IMR-90 (cell line): ENCODE results near the gene COL5A1. TPM values are rescaled to one million over a fixed set of nuclear protein-coding genes. Genes with fewer than 3 reads are reported as not detected.

Experiments used
- ATAC-seq: fragments of 200-7000 bp; cut with Tn5 transposase; 2 replicates; pipeline ENCODE4 v1.9.1; 2020; ENCODE audit warnings: low read depth, mild to moderate bottlenecking, moderate library complexity
- BruUV-seq: library from RNA; stranded (reverse); fragments of 400-500 nt; replicated peaks from 2 replicates; lab custom pipeline; 2021; lab: Mats Ljungman, UMichigan
- CTCF ChIA-PET: fragments of 300-600 bp; formaldehyde crosslinking; extraction: SDS; loops from one replicate; lab custom pipeline; 2021; ENCODE audit warnings: antibody characterized with exemption; lab: Yijun Ruan, JAX
- POLR2A ChIA-PET: fragments of 300-600 bp; sonication (Branson Sonifier 250); formaldehyde crosslinking; loops from one replicate; lab custom pipeline; 2022; ENCODE audit warnings: antibody characterized with exemption; ENCODE audit not compliant: unreplicated experiment; lab: Charles Lee
- DNase-seq: peaks from one replicate; pipeline ENCODE4 v3.0.0; 2013
- H2AFZ ChIP-seq: replicated peaks from 2 replicates; pipeline ENCODE3; 2013; ENCODE audit warnings: low read length, mild to moderate bottlenecking; ENCODE audit not compliant: poor library complexity
- H2AK5ac ChIP-seq: 2 replicates; pipeline ENCODE4 v1.6.1; 2013; ENCODE audit warnings: low read depth, low read length, inconsistent platforms
- H2AK9ac ChIP-seq: replicated peaks from 2 replicates; pipeline ENCODE3; 2013; ENCODE audit warnings: mild to moderate bottlenecking, low read depth, low read length, moderate library complexity; ENCODE audit not compliant: poor library complexity
- H2BK120ac ChIP-seq: 2 replicates; pipeline ENCODE4 v1.6.1; 2013; ENCODE audit warnings: low read depth, low read length, inconsistent platforms
- H2BK15ac ChIP-seq: 3 replicates; pipeline ENCODE4 v1.6.1; 2013; ENCODE audit warnings: low read depth, low read length, inconsistent platforms
- H2BK20ac ChIP-seq: 2 replicates; pipeline ENCODE4 v1.6.1; 2013; ENCODE audit warnings: low read depth, mild to moderate bottlenecking, inconsistent platforms, low read length, moderate library complexity
- H2BK5ac ChIP-seq: 2 replicates; pipeline ENCODE4 v1.6.1; 2013; ENCODE audit warnings: mild to moderate bottlenecking, low read depth, low read length, inconsistent platforms; ENCODE audit not compliant: poor library complexity, severe bottlenecking
- H3K14ac ChIP-seq: replicated peaks from 2 replicates; pipeline ENCODE4 v1.6.1; 2013; ENCODE audit warnings: low read depth, low read length, inconsistent platforms
- H3K18ac ChIP-seq: 2 replicates; pipeline ENCODE4 v1.6.1; 2013; ENCODE audit warnings: low read depth, low read length, control low read depth
- H3K23ac ChIP-seq: 2 replicates; pipeline ENCODE4 v1.6.1; 2013; ENCODE audit warnings: low read depth, low read length, inconsistent platforms
- H3K27ac ChIP-seq: 2 replicates; pipeline ENCODE4 v1.5.1; 2013; ENCODE audit warnings: mild to moderate bottlenecking, control low read depth, low read length; ENCODE audit not compliant: insufficient read depth
- H3K27me3 ChIP-seq: 2 replicates; pipeline ENCODE4 v1.6.1; 2013; ENCODE audit warnings: low read length; ENCODE audit not compliant: control insufficient read depth, insufficient read depth
- H3K36me3 ChIP-seq: 2 replicates; pipeline ENCODE4 v1.6.1; 2013; ENCODE audit warnings: low read length, mixed read lengths; ENCODE audit not compliant: control insufficient read depth, insufficient read depth
- H3K4ac ChIP-seq: 2 replicates; pipeline ENCODE4 v1.6.1; 2013; ENCODE audit warnings: low read depth, low read length, inconsistent platforms
- H3K4me1 ChIP-seq: 2 replicates; pipeline ENCODE4 v1.6.1; 2013; ENCODE audit warnings: low read length, mixed read lengths; ENCODE audit not compliant: control insufficient read depth, insufficient read depth
- H3K4me2 ChIP-seq: 2 replicates; pipeline ENCODE4 v1.6.1; 2013; ENCODE audit warnings: low read depth, mild to moderate bottlenecking, control low read depth, low read length, moderate library complexity
- H3K4me3 ChIP-seq: 2 replicates; pipeline ENCODE4 v1.5.1; 2013; ENCODE audit warnings: low read depth, mild to moderate bottlenecking, control low read depth, low read length, moderate library complexity; ENCODE audit not compliant: insufficient read depth
- H3K56ac ChIP-seq: 2 replicates; pipeline ENCODE4 v1.6.1; 2013; ENCODE audit warnings: low read length, inconsistent platforms; ENCODE audit not compliant: insufficient read depth; ENCODE audit errors: extremely low read depth
- H3K79me1 ChIP-seq, 2 experiments: 2 replicates each; pipeline ENCODE4 v1.6.1; 2013; ENCODE audit warnings: low read length in 2 of 2, inconsistent platforms in 1 of 2, low read depth in 1 of 2
- H3K9ac ChIP-seq: 2 replicates; pipeline ENCODE4 v1.6.1; 2013; ENCODE audit warnings: low read depth, low read length, control low read depth
- H3K9me1 ChIP-seq: 2 replicates; pipeline ENCODE4 v1.6.1; 2013; ENCODE audit warnings: low read length, inconsistent platforms; ENCODE audit not compliant: insufficient read depth
- H3K9me3 ChIP-seq: 2 replicates; pipeline ENCODE4 v1.6.1; 2013; ENCODE audit warnings: low read length; ENCODE audit not compliant: control insufficient read depth, insufficient read depth
- H4K20me1 ChIP-seq: 2 replicates; pipeline ENCODE4 v1.6.1; 2013; ENCODE audit warnings: low read length, inconsistent platforms; ENCODE audit not compliant: insufficient read depth
- H4K5ac ChIP-seq: 2 replicates; pipeline ENCODE4 v1.6.1; 2013; ENCODE audit warnings: mild to moderate bottlenecking, low read depth, low read length, control low read depth
- H4K8ac ChIP-seq, 2 experiments: 2 replicates each; pipeline ENCODE4 v1.6.1; 2013; ENCODE audit warnings: low read depth in 2 of 2, low read length in 2 of 2, control low read depth in 1 of 2, inconsistent platforms in 1 of 2
- H4K91ac ChIP-seq: 2 replicates; pipeline ENCODE4 v1.6.1; 2013; ENCODE audit warnings: low read depth, low read length, inconsistent platforms; ENCODE audit not compliant: insufficient read depth
- BHLHE40 ChIP-seq: fragments of 150-350 bp; IDR thresholded peaks from 2 replicates; pipeline ENCODE4 v1.6.1; 2016; ENCODE audit warnings: mild to moderate bottlenecking, low read depth, low read length
- CEBPB ChIP-seq: IDR thresholded peaks from 2 replicates; pipeline ENCODE4 v1.6.1; 2012; ENCODE audit warnings: low read depth, low read length, improper control_type of control experiment
- CHD1 ChIP-seq: IDR thresholded peaks from 2 replicates; pipeline ENCODE4 v1.6.1; 2012; ENCODE audit warnings: low read depth, low read length, improper control_type of control experiment
- MAFK ChIP-seq: IDR thresholded peaks from 2 replicates; pipeline ENCODE4 v1.6.1; 2012; ENCODE audit warnings: low read depth, low read length, improper control_type of control experiment
- MAZ ChIP-seq: IDR thresholded peaks from 2 replicates; pipeline ENCODE4 v1.6.1; 2012; ENCODE audit warnings: low read depth, mild to moderate bottlenecking, low read length, improper control_type of control experiment, moderate library complexity, borderline replicate concordance
- NFE2L2 ChIP-seq: fragments of 150-350 bp; IDR thresholded peaks from 2 replicates; pipeline ENCODE4 v1.6.1; 2016; ENCODE audit warnings: low read depth, mild to moderate bottlenecking, low read length
- RCOR1 ChIP-seq: IDR thresholded peaks from 2 replicates; pipeline ENCODE4 v1.6.1; 2012; ENCODE audit warnings: mild to moderate bottlenecking, low read length, improper control_type of control experiment; ENCODE audit not compliant: insufficient replicate concordance
- WGBS, 2 experiments: methylation state at CpG; one replicate each; pipeline versions ENCODE4 v1.1.5 to v1.1.7; 2013; ENCODE audit warnings: missing lambda C conversion rate in 2 of 2; ENCODE audit not compliant: insufficient read length in 1 of 2; ENCODE audit errors: extremely low coverage in 2 of 2; 5-methylcytosine and 5-hydroxymethylcytosine counted together
- dilution Hi-C: fragments of 300-500 bp; cut with HindIII; formaldehyde crosslinking; loops from one replicate; pipeline ENCODE4 v1.14.3; 2018; ENCODE audit warnings: low sequenced_read_pairs; ENCODE audit not compliant: unreplicated experiment
- in situ Hi-C: fragments of 300-500 bp; cut with MboI; formaldehyde crosslinking; loops from 3 replicates; pipeline ENCODE4 v1.14.3; 2019; ENCODE audit warnings: low sequenced_read_pairs, inconsistent platforms, mixed read lengths
- intact Hi-C: fragments of 100-400 bp; cut with micrococcal nuclease; formaldehyde crosslinking; loops from 2 replicates; pipeline ENCODE4 v1.10.0; 2022
- polyA plus RNA-seq, 3 experiments: library from polyadenylated mRNA; depleted of rRNA; stranded (reverse); fragments of >200 nt; gene quantifications; 2 replicates each; pipeline ENCODE4 v1.2.3, GENCODE V29; 2012; ENCODE audit warnings: low replicate concordance in 1 of 3
- total RNA-seq: library from RNA; depleted of rRNA; stranded (reverse); fragments of >200 nt; gene quantifications from 2 replicates; pipeline ENCODE4 v1.2.3, GENCODE V29; 2012
- TF ChIP-seq, protein P1 (sequence below): fragments of 150-350 bp; IDR thresholded peaks from 2 replicates; pipeline ENCODE4 v1.6.1; 2016; ENCODE audit warnings: low read depth, mild to moderate bottlenecking, low read length, moderate library complexity, borderline replicate concordance

COL5A1 gene
- total and polyA plus RNA-seq, 2 of the 4 experiments (the other 2 are of a cell fraction), result 19.2 to 173 TPM

- Histone ChIP-seq H2AK9ac (no peak overlapping the region), H3K4ac (no peak overlapping the region), H2BK20ac (no peak overlapping the region), H4K5ac (no peak overlapping the region), H3K9ac (no peak overlapping the region), H3K23ac (no peak overlapping the region), H2BK15ac (no peak overlapping the region), H3K4me2 (no peak overlapping the region), H3K36me3 (peaks cover 88% of the 10 kb centered on the region), H3K27ac (no peak overlapping the region), H3K9me3 (no peaks in the 10 kb centered on the region), H3K27me3 (no peaks in the 10 kb centered on the region), H2AFZ (no peak overlapping the region), H3K4me1 (no peaks in the 10 kb centered on the region), H3K4me3 (no peak overlapping the region), H4K20me1 (peaks cover 18% of the 10 kb centered on the region), H2BK5ac (no peak overlapping the region), H3K9me1 (peaks cover 5% of the 10 kb centered on the region; the same call in 1 of the 2 replicates), H4K8ac (no peak overlapping the region), H4K91ac (no peak overlapping the region), H2AK5ac (no peak overlapping the region), H2BK120ac (no peak overlapping the region), H3K18ac (no peak overlapping the region), H3K56ac (no peak overlapping the region), H3K14ac (no peak overlapping the region), H3K79me1 (peaks cover 4 to 21% of the 10 kb centered on the region in 2 experiments; a peak in 3 of 4 replicates)
- ATAC-seq (no peak), DNase-seq (no peak)
- intact Hi-C loops (no loop called here), in situ Hi-C loops (no loop called here), dilution Hi-C loops (no loop called here)
- no peak for TF ChIP-seq RCOR1
- no peak for TF ChIP-seq MAFK
- TF ChIP-seq CEBPB, result no peak
- TF ChIP-seq, protein P1, sequence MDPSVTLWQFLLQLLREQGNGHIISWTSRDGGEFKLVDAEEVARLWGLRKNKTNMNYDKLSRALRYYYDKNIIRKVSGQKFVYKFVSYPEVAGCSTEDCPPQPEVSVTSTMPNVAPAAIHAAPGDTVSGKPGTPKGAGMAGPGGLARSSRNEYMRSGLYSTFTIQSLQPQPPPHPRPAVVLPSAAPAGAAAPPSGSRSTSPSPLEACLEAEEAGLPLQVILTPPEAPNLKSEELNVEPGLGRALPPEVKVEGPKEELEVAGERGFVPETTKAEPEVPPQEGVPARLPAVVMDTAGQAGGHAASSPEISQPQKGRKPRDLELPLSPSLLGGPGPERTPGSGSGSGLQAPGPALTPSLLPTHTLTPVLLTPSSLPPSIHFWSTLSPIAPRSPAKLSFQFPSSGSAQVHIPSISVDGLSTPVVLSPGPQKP, result no peak
- TF ChIP-seq BHLHE40, result no peak
- no peak for TF ChIP-seq MAZ
- no peak for TF ChIP-seq NFE2L2
- no peak for TF ChIP-seq CHD1
- WGBS, 2 experiments, result 100% methylated on average over 4 of the region's 21 CpGs; no CpG with 5 or more reads in 1 of the 2 experiments
- ChIA-PET CTCF (no interaction called here), POLR2A (no interaction called here)
- BruUV-seq, result no TSS peak
Measured at GRCh38 chr9:134830926-134831720, 189.5 kb downstream of the COL5A1 start.
